Esophagus muscularis mucosa (tissue), 4 donors: Measurements from ENCODE around the gene EEIG1. TPM values are rescaled to one million over a fixed set of nuclear protein-coding genes. Genes with fewer than 3 reads are reported as not detected.

Source experiments
- DNase-seq: peaks from one replicate; pipeline ENCODE4 v3.0.0-alpha.2; 2017; ENCODE audit errors: extremely low spot score
- H3K27ac ChIP-seq, 4 donors: fragments of 200-600 bp; sonication (generic); replicated peaks in 1 of 4; 1 replicate in 3 of 4; 2 replicates in 1 of 4; pipeline ENCODE4 v1.5.1; 2016 to 2019; ENCODE audit warnings: mild to moderate bottlenecking in 1 of 4
- H3K27me3 ChIP-seq, 4 donors: fragments of 200-600 bp; sonication (generic); one replicate each; pipeline versions ENCODE4 v1.5.1 to v1.6.0; 2016 to 2019
- H3K36me3 ChIP-seq, 4 donors: fragments of 200-600 bp; sonication (generic); one replicate each; pipeline ENCODE4 v1.5.1; 2016 to 2019
- H3K4me1 ChIP-seq, 4 donors: fragments of 200-600 bp; sonication (generic); one replicate each; pipeline ENCODE4 v1.5.1; 2016 to 2019
- H3K4me3 ChIP-seq, 4 donors: fragments of 200-600 bp; sonication (generic); 1 replicate in 2 of 4; 2 replicates in 2 of 4; pipeline ENCODE4 v1.5.1; 2016 to 2019; ENCODE audit warnings: mild to moderate bottlenecking in 4 of 4, moderate library complexity in 1 of 4
- H3K9me3 ChIP-seq, 4 donors: fragments of 200-600 bp; sonication (generic); 1 replicate in 3 of 4; 2 replicates in 1 of 4; pipeline ENCODE4 v1.5.1; 2016 to 2019
- EP300 ChIP-seq: sonication (generic); formaldehyde crosslinking; IDR thresholded peaks from one replicate; pipeline ENCODE4 v1.6.1; 2017; ENCODE audit warnings: antibody characterized with exemption
- POLR2A ChIP-seq: fragments of 450-650 bp; IDR thresholded peaks from one replicate; pipeline ENCODE4 v1.6.1; 2017; ENCODE audit warnings: antibody characterized with exemption, moderate library complexity, mild to moderate bottlenecking, low read depth
- POLR2AphosphoS5 ChIP-seq, 2 donors: sonication (generic); formaldehyde crosslinking; IDR thresholded peaks; one replicate each; pipeline ENCODE4 v1.6.1; 2017; ENCODE audit warnings: antibody characterized with exemption in 2 of 2
- WGBS: methylation state at CpG from one replicate; pipeline ENCODE4 v1.1.5; 2018; 5-methylcytosine and 5-hydroxymethylcytosine counted together
- intact Hi-C: fragments of 100-400 bp; cut with DNase I; formaldehyde crosslinking; loops from one replicate; pipeline ENCODE4 v1.15.1; 2023
- total RNA-seq, 4 donors: library from RNA; depleted of rRNA; stranded (reverse); fragments of >200 nt; gene quantifications; one replicate each; pipeline versions ENCODE4 v1.1.0 to v1.2.1, GENCODE V29; 2016
- TF ChIP-seq, protein P1 (sequence below), 3 experiments: fragments of 200-600 bp in 2 of 3; fragments of 450-650 bp in 1 of 3; sonication (generic) in 2 of 3; IDR thresholded peaks; one replicate each; pipeline ENCODE4 v1.5.1; 2017 to 2019; ENCODE audit warnings: antibody characterized with exemption in 3 of 3, mild to moderate bottlenecking in 2 of 3, moderate library complexity in 1 of 3

Gene EEIG1
- total RNA-seq, 4 donors from 2014 or later, result 12.4 to 29.5 (median 20.0) TPM

DNA sequence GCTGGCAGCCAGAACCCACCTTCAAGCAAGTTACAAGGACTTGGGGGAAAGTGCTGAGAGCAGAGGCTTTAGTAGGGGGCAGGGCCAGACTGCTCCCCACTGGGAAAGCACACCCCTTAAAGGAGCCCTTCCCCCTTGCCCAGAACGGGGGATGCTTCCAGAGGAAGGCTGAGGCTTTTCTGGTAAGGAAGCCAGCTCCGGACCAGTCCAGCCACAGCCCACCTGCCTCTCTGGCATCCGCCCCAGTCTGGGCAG lies 38.9 kb downstream of the EEIG1 start:
- intact Hi-C loops, result loop anchor here (2.0 to 5.0 kb wide), 2 partner anchors 40 to 175 kb away; partner anchors contain the start of gene EEIG1
- peaks cover 37 to 65% (median 57%) of the 10 kb centered on the region in 4 donors for H3K4me1 ChIP-seq
- TF ChIP-seq POLR2A (no peak), POLR2AphosphoS5 (IDR thresholded peaks at IDR 0.05) (no peak), EP300 (no peak)
- TF ChIP-seq, protein P1, sequence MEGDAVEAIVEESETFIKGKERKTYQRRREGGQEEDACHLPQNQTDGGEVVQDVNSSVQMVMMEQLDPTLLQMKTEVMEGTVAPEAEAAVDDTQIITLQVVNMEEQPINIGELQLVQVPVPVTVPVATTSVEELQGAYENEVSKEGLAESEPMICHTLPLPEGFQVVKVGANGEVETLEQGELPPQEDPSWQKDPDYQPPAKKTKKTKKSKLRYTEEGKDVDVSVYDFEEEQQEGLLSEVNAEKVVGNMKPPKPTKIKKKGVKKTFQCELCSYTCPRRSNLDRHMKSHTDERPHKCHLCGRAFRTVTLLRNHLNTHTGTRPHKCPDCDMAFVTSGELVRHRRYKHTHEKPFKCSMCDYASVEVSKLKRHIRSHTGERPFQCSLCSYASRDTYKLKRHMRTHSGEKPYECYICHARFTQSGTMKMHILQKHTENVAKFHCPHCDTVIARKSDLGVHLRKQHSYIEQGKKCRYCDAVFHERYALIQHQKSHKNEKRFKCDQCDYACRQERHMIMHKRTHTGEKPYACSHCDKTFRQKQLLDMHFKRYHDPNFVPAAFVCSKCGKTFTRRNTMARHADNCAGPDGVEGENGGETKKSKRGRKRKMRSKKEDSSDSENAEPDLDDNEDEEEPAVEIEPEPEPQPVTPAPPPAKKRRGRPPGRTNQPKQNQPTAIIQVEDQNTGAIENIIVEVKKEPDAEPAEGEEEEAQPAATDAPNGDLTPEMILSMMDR (IDR thresholded peaks at IDR 0.05), result no peak
- peak overlapping the region in 3 of 4 donors; percentile 10 to 50 (median 20) for H3K27ac ChIP-seq
- 50% methylated on average over 3 of the region's 3 CpGs for WGBS
- H3K4me3 ChIP-seq, result no peak overlapping the region
- peaks cover 13 to 51% (median 29%) of the 10 kb centered on the region in 4 donors for H3K36me3 ChIP-seq
- no peaks in the 10 kb centered on the region for H3K27me3 ChIP-seq
- no peaks in the 10 kb centered on the region for H3K9me3 ChIP-seq
- no peak for DNase-seq

DNA sequence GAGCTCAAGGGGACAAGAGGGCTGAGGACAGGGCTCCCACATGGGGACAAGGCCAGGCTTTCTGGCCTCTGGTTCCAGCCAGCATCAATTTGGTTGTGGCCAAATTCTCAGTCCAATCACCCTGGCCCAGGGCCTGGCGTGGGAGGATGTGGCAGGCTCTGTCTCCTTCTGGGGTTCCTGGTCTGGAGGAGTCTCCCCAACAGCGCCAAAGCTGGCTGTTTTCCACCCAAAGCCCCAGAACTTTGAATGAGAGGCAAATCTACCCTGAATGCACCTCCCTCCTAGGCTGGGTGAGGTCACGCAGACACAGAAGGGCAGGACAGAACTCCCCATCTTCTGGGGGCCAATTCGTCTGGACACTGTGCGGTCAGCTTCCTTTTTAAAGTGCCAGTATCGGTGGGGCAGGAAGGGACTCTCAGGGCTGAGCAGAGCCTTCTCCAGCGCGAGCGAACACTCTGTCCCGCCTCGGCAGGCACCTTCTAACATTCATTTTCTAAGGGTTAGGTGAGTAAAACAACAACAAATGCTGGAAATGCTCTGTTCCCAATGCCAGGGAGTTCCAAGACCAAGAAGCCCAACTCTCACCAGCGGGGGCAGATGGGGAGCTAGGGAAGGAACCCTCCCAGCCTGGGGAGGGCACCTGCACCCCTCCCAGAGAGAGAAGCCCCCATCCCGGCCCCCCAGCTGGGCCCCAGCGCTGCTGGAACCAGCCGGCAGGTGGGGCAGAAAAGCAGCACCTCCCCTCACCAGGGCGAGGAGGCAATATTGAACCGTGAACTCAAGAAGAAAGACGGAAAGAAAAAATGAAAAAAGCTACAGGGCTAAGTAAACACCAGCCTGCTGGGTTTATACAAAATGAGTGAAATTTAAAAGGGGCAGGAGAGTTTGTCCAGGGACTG lies 39.5 kb downstream of the EEIG1 start:
- TF ChIP-seq EP300 (no peak), POLR2AphosphoS5 (IDR thresholded peaks at IDR 0.05) (no peak), POLR2A (no peak)
- TF ChIP-seq, protein P1 (IDR thresholded peaks at IDR 0.05), result no peak
- Histone ChIP-seq H3K36me3 (peaks cover 13 to 52% (median 30%) of the 10 kb centered on the region in 4 donors), H3K4me3 (no peak overlapping the region), H3K27me3 (no peaks in the 10 kb centered on the region), H3K9me3 (no peaks in the 10 kb centered on the region), H3K27ac (peak overlapping the region in 3 of 4 donors; percentile 10 to 50 (median 20)), H3K4me1 (peaks cover 37 to 65% (median 57%) of the 10 kb centered on the region in 4 donors)
- WGBS, result 70% methylated on average over 16 of the region's 18 CpGs
- intact Hi-C loops, result loop anchor here (5.0 kb wide), 1 partner anchor 41 kb away; the partner anchor contains the start of gene EEIG1
- no peak for DNase-seq

DNA sequence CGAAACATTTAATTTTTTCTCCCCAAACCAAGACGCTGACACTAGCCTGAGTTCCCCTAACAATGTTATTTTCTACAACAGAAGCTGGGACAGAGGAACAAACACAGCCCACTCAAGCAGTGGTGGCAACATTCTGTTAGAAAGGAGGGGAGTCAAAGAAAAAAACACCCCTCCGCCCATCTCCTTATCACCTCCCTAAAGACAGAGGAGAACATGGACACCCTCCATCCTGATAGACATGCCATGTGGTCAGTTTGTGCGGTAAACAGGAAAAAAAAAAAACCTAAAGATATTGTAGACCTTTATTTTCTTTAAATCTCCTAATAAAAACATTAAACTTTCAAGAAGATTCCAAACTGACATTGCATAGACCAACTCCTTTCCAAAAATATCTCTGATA lies 40.2 kb downstream of the EEIG1 start:
- peaks cover 13 to 51% (median 32%) of the 10 kb centered on the region in 4 donors for H3K36me3 ChIP-seq
- WGBS, result 90% methylated on average over 4 of the region's 4 CpGs
- peaks cover 35 to 65% (median 57%) of the 10 kb centered on the region in 4 donors for H3K4me1 ChIP-seq
- no peak overlapping the region for H3K4me3 ChIP-seq
- H3K27me3 ChIP-seq, result no peaks in the 10 kb centered on the region
- no peaks in the 10 kb centered on the region for H3K9me3 ChIP-seq
- DNase-seq, result no peak
- H3K27ac ChIP-seq, result no peak overlapping the region
- intact Hi-C loops, result loop anchor here (5.0 kb wide), 1 partner anchor 42 kb away; the partner anchor contains the start of gene EEIG1
- TF ChIP-seq POLR2AphosphoS5 (IDR thresholded peaks at IDR 0.05) (no peak), POLR2A (no peak)

DNA sequence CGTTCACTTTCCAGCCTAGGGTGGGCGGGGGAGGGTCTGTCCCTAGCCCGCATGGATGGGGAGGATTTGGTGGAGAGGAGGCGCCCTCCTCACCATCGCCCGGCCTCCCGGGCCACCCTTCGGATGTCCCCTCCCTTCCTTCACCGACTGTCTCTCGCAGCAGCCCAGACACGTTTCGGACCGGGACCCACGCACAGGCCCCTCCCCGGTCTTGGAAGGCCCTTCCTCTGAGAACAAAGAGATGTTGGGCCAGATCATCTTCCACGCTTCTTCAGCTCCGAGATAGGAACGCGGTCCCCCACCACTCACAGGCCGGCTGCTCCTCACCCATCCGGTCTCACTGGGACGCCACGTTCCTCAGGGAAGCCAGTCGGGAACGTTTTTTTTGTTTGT lies 42.5 kb downstream of the EEIG1 start:
- no peak for DNase-seq
- H3K4me3 ChIP-seq, result peak overlapping the region; percentile 67 to 88 (median 79)
- H3K9me3 ChIP-seq, result no peaks in the 10 kb centered on the region
- TF ChIP-seq EP300, result no peak
- TF ChIP-seq POLR2A, result no peak
- TF ChIP-seq POLR2AphosphoS5 (IDR thresholded peaks at IDR 0.05), result no peak
- TF ChIP-seq, protein P1 (IDR thresholded peaks at IDR 0.05), result no peak
- WGBS, result 56% methylated on average over 25 of the region's 25 CpGs
- peak overlapping the region; percentile 50 to 73 (median 67) for H3K27ac ChIP-seq
- peaks cover 0 to 44% (median 27%) of the 10 kb centered on the region in 4 donors for H3K36me3 ChIP-seq
- H3K27me3 ChIP-seq, result no peaks in the 10 kb centered on the region
- intact Hi-C loops, result no loop called here
- H3K4me1 ChIP-seq, result peaks cover 30 to 56% (median 49%) of the 10 kb centered on the region in 4 donors
